Fibroblast of lung (primary cell): ENCODE results near the gene METTL8.

ENCODE experiments used
- CTCF ChIP-seq, 2 donors: IDR thresholded peaks in 1 of 2; conservative IDR thresholded peaks in 1 of 2; 1 replicate in 1 of 2; 2 replicates in 1 of 2; pipeline ENCODE4 v1.5.1; 2011 to 2012; ENCODE audit warnings: low read length in 2 of 2, control low read depth in 1 of 2, inconsistent platforms in 1 of 2, low read depth in 1 of 2, mild to moderate bottlenecking in 1 of 2
- EZH2 ChIP-seq: IDR thresholded peaks from 2 replicates; pipeline ENCODE4 v1.5.1; 2012; ENCODE audit warnings: low read length, control low read depth, mild to moderate bottlenecking; ENCODE audit errors: missing control alignments

- TF ChIP-seq CTCF (conservative IDR thresholded peaks at IDR 0.05 in 1 of 2, IDR thresholded peaks at IDR 0.05 in 1 of 2; ENCODE audit: low read depth in 1 of 2, low read length in 2 of 2) (no peak), EZH2 (no peak)
Observed at GRCh38 chr2:171475979-171476378, 42.2 kb upstream of the METTL8 start.
